ENCODE measurements around the gene SPDL1.

- TF ChIP-seq CTCF (conservative IDR thresholded peaks at IDR 0.05; ENCODE audit: low read depth, low read length) (no peak), POLR2A (IDR thresholded peaks at IDR 0.05; ENCODE audit: low read depth, low read length) (no peak), BHLHE40 (IDR thresholded peaks at IDR 0.05; ENCODE audit: low read depth, low read length) (no peak), CEBPB (IDR thresholded peaks at IDR 0.05; ENCODE audit: low read depth, low read length) (no peak), MXI1 (IDR thresholded peaks at IDR 0.05; ENCODE audit: borderline replicate concordance, low read depth, low read length) (no peak), RAD21 (IDR thresholded peaks at IDR 0.05; ENCODE audit: low read length) (no peak), RCOR1 (IDR thresholded peaks at IDR 0.05; ENCODE audit: insufficient replicate concordance, low read length) (no peak), MAZ (IDR thresholded peaks at IDR 0.05; ENCODE audit: borderline replicate concordance, low read depth, low read length) (no peak), RFX5 (IDR thresholded peaks at IDR 0.05; ENCODE audit: low read depth, low read length) (no peak), FOS (IDR thresholded peaks at IDR 0.05; ENCODE audit: low read depth, low read length) (no peak), SMC3 (IDR thresholded peaks at IDR 0.05; ENCODE audit: low read depth, low read length) (no peak)
- TF ChIP-seq, protein P1, sequence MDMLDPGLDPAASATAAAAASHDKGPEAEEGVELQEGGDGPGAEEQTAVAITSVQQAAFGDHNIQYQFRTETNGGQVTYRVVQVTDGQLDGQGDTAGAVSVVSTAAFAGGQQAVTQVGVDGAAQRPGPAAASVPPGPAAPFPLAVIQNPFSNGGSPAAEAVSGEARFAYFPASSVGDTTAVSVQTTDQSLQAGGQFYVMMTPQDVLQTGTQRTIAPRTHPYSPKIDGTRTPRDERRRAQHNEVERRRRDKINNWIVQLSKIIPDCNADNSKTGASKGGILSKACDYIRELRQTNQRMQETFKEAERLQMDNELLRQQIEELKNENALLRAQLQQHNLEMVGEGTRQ (IDR thresholded peaks at IDR 0.05; ENCODE audit: low read depth, low read length): no peak
Measured at GRCh38 chr5:169534939-169535338, 48.6 kb upstream of the SPDL1 start.

All from IMR-90 (cell line).